Measurements from ENCODE around the gene BAX. TPM values are rescaled to one million over a fixed set of nuclear protein-coding genes. Genes with fewer than 3 reads are reported as not detected.

Gene BAX
- total and polyA plus RNA-seq, 9 of the 15 experiments (the other 6 are each of a cell fraction or from before 2014, with no cell fraction given) = 3.2 to 95.4 (median 44.5) TPM

GRCh38 chr19:48992581-48993174, 38.0 kb downstream of the BAX start (continued):
- TF ChIP-seq ZBTB40 (IDR thresholded peaks at IDR 0.05) (0 out of 2 replicates have a peak, but pooled peaks have one; percentile 14), ZBTB40 (CRISPR knock-in tag; IDR thresholded peaks at IDR 0.05) (no peak), PHB (CRISPR knock-in tag; IDR thresholded peaks at IDR 0.05) (peak; percentile 73; the same call in 1 of the 2 replicates), RNF219 (CRISPR knock-in tag; IDR thresholded peaks at IDR 0.05) (no peak), ID3 (CRISPR knock-in tag; IDR thresholded peaks at IDR 0.05) (no peak), ID3 (tag; IDR thresholded peaks at IDR 0.05) (0 out of 2 replicates have a peak, but pooled peaks have one; percentile 41), ZNF586 (CRISPR knock-in tag; conservative IDR thresholded peaks at IDR 0.05) (no peak)
